Measurements from ENCODE around the gene POU6F2. TPM values are rescaled to one million over a fixed set of nuclear protein-coding genes. Genes with fewer than 3 reads are reported as not detected.
A peak's percentile ranks its signal among the peaks of the same experiment; 100 is the strongest.

POU6F2 gene
- total and polyA plus RNA-seq, 5 donors from 2014 or later = not detected

- no peaks in the 10 kb centered on the region for H3K9me3 ChIP-seq (ENCODE audit: control insufficient read depth in 2 of 2, low read length in 2 of 2)
- no peak overlapping the region for H3K4me3 ChIP-seq (ENCODE audit: low read depth, low read length)
- no peaks in the 10 kb centered on the region for H3K4me1 ChIP-seq (ENCODE audit: control insufficient read depth, insufficient read depth, low read length, poor library complexity, severe bottlenecking)
- no peaks in the 10 kb centered on the region for H3K36me3 Mint-ChIP-seq
- no peak overlapping the region for H3K4me3 Mint-ChIP-seq
- peaks cover 0 to 4% (median under 1%) of the 10 kb centered on the region in 4 donors for H3K4me1 Mint-ChIP-seq
- ATAC-seq (ENCODE audit: low read depth in 2 of 2) = no peak
- peaks cover 0 to 2% (median 0%) of the 10 kb centered on the region in 7 donors for H3K9me3 Mint-ChIP-seq
- no peak for DNase-seq
- no peaks in the 10 kb centered on the region for H3K36me3 ChIP-seq (ENCODE audit: control insufficient read depth, insufficient read depth, low read length)
- peaks cover 5% of the 10 kb centered on the region for H3K27me3 Mint-ChIP-seq
- no peak overlapping the region for H3K27ac ChIP-seq (ENCODE audit: insufficient read depth, low read length, poor library complexity, severe bottlenecking)
- H3K27ac Mint-ChIP-seq = no peak overlapping the region
- H3K27me3 ChIP-seq (ENCODE audit: control insufficient read depth, insufficient read depth, low read length) = no peaks in the 10 kb centered on the region
Observed at GRCh38 chr7:39353615-39354376, 376.1 kb downstream of the POU6F2 start.

- DNase-seq (no peak), ATAC-seq (ENCODE audit: low read depth in 2 of 2) (no peak)
- peaks cover 5% of the 10 kb centered on the region for H3K27me3 Mint-ChIP-seq
- Histone ChIP-seq H3K36me3 (ENCODE audit: control insufficient read depth, insufficient read depth, low read length) (no peaks in the 10 kb centered on the region), H3K9me3 (ENCODE audit: control insufficient read depth in 2 of 2, low read length in 2 of 2) (no peaks in the 10 kb centered on the region), H3K27me3 (ENCODE audit: control insufficient read depth, insufficient read depth, low read length) (no peaks in the 10 kb centered on the region), H3K27ac (ENCODE audit: insufficient read depth, low read length, poor library complexity, severe bottlenecking) (no peak overlapping the region), H3K4me1 (ENCODE audit: control insufficient read depth, insufficient read depth, low read length, poor library complexity, severe bottlenecking) (no peaks in the 10 kb centered on the region), H3K4me3 (ENCODE audit: low read depth, low read length) (peak overlapping the region; percentile 13)
- H3K4me3 Mint-ChIP-seq = no peak overlapping the region
- peaks cover 0 to 4% (median under 1%) of the 10 kb centered on the region in 4 donors for H3K4me1 Mint-ChIP-seq
- no peaks in the 10 kb centered on the region for H3K36me3 Mint-ChIP-seq
- H3K9me3 Mint-ChIP-seq = peaks cover 0 to 2% (median 0%) of the 10 kb centered on the region in 7 donors
- H3K27ac Mint-ChIP-seq = no peak overlapping the region
Observed at GRCh38 chr7:39355664-39356063, 378.0 kb downstream of the POU6F2 start.

- Mint-ChIP-seq H3K4me1 (peaks cover 0 to 4% (median under 1%) of the 10 kb centered on the region in 4 donors), H3K4me3 (no peak overlapping the region), H3K27me3 (peaks cover 5% of the 10 kb centered on the region), H3K9me3 (peaks cover 0 to 2% (median 0%) of the 10 kb centered on the region in 7 donors), H3K27ac (no peak overlapping the region), H3K36me3 (no peaks in the 10 kb centered on the region)
- no peaks in the 10 kb centered on the region for H3K4me1 ChIP-seq (ENCODE audit: control insufficient read depth, insufficient read depth, low read length, poor library complexity, severe bottlenecking)
- H3K36me3 ChIP-seq (ENCODE audit: control insufficient read depth, insufficient read depth, low read length) = no peaks in the 10 kb centered on the region
- H3K27me3 ChIP-seq (ENCODE audit: control insufficient read depth, insufficient read depth, low read length) = no peaks in the 10 kb centered on the region
- DNase-seq (no peak), ATAC-seq (ENCODE audit: low read depth in 2 of 2) (no peak)
- H3K27ac ChIP-seq (ENCODE audit: insufficient read depth, low read length, poor library complexity, severe bottlenecking) = no peak overlapping the region
- no peak overlapping the region for H3K4me3 ChIP-seq (ENCODE audit: low read depth, low read length)
- H3K9me3 ChIP-seq (ENCODE audit: control insufficient read depth in 2 of 2, low read length in 2 of 2) = no peaks in the 10 kb centered on the region
Observed at GRCh38 chr7:39356172-39356925, 378.6 kb downstream of the POU6F2 start.

- Mint-ChIP-seq H3K9me3 (peaks cover 0 to 2% (median 0%) of the 10 kb centered on the region in 7 donors), H3K36me3 (no peaks in the 10 kb centered on the region), H3K27ac (no peak overlapping the region), H3K4me1 (peaks cover 0 to 4% (median under 1%) of the 10 kb centered on the region in 4 donors), H3K4me3 (no peak overlapping the region), H3K27me3 (peaks cover 9% of the 10 kb centered on the region)
- H3K27me3 ChIP-seq (ENCODE audit: control insufficient read depth, insufficient read depth, low read length) = no peaks in the 10 kb centered on the region
- H3K4me3 ChIP-seq (ENCODE audit: low read depth, low read length) = no peak overlapping the region
- no peaks in the 10 kb centered on the region for H3K36me3 ChIP-seq (ENCODE audit: control insufficient read depth, insufficient read depth, low read length)
- no peaks in the 10 kb centered on the region for H3K9me3 ChIP-seq (ENCODE audit: control insufficient read depth in 2 of 2, low read length in 2 of 2)
- ATAC-seq (ENCODE audit: low read depth in 2 of 2) (no peak), DNase-seq (no peak)
- H3K27ac ChIP-seq (ENCODE audit: insufficient read depth, low read length, poor library complexity, severe bottlenecking) = no peak overlapping the region
- no peaks in the 10 kb centered on the region for H3K4me1 ChIP-seq (ENCODE audit: control insufficient read depth, insufficient read depth, low read length, poor library complexity, severe bottlenecking)
Observed at GRCh38 chr7:39357648-39358047, 379.9 kb downstream of the POU6F2 start.

- H3K4me1 ChIP-seq (ENCODE audit: control insufficient read depth, insufficient read depth, low read length, poor library complexity, severe bottlenecking) = no peaks in the 10 kb centered on the region
- no peak overlapping the region for H3K4me3 ChIP-seq (ENCODE audit: low read depth, low read length)
- Mint-ChIP-seq H3K4me1 (peaks cover 0 to 4% (median under 1%) of the 10 kb centered on the region in 4 donors), H3K9me3 (peaks cover 0 to 4% (median 0%) of the 10 kb centered on the region in 7 donors), H3K4me3 (no peak overlapping the region), H3K36me3 (no peaks in the 10 kb centered on the region), H3K27ac (no peak overlapping the region), H3K27me3 (peaks cover 19% of the 10 kb centered on the region)
- DNase-seq = no peak
- no peaks in the 10 kb centered on the region for H3K9me3 ChIP-seq (ENCODE audit: control insufficient read depth in 2 of 2, low read length in 2 of 2)
- H3K27ac ChIP-seq (ENCODE audit: insufficient read depth, low read length, poor library complexity, severe bottlenecking) = no peak overlapping the region
- no peaks in the 10 kb centered on the region for H3K27me3 ChIP-seq (ENCODE audit: control insufficient read depth, insufficient read depth, low read length)
- ATAC-seq (ENCODE audit: low read depth in 2 of 2) = no peak
- H3K36me3 ChIP-seq (ENCODE audit: control insufficient read depth, insufficient read depth, low read length) = no peaks in the 10 kb centered on the region
Observed at GRCh38 chr7:39360038-39360437, 382.3 kb downstream of the POU6F2 start.

- no peak overlapping the region for H3K4me3 ChIP-seq (ENCODE audit: low read depth, low read length)
- no peaks in the 10 kb centered on the region for H3K4me1 ChIP-seq (ENCODE audit: control insufficient read depth, insufficient read depth, low read length, poor library complexity, severe bottlenecking)
- no peak overlapping the region for H3K27ac ChIP-seq (ENCODE audit: insufficient read depth, low read length, poor library complexity, severe bottlenecking)
- ATAC-seq (ENCODE audit: low read depth in 2 of 2) = no peak
- no peak for DNase-seq
- H3K36me3 ChIP-seq (ENCODE audit: control insufficient read depth, insufficient read depth, low read length) = no peaks in the 10 kb centered on the region
- Mint-ChIP-seq H3K27ac (no peak overlapping the region), H3K27me3 (peaks cover 19% of the 10 kb centered on the region), H3K9me3 (peaks cover 0 to 2% (median 0%) of the 10 kb centered on the region in 7 donors), H3K4me1 (peaks cover 0 to 4% (median 0%) of the 10 kb centered on the region in 4 donors), H3K4me3 (no peak overlapping the region), H3K36me3 (no peaks in the 10 kb centered on the region)
- no peaks in the 10 kb centered on the region for H3K27me3 ChIP-seq (ENCODE audit: control insufficient read depth, insufficient read depth, low read length)
- no peaks in the 10 kb centered on the region for H3K9me3 ChIP-seq (ENCODE audit: control insufficient read depth in 2 of 2, low read length in 2 of 2)
Observed at GRCh38 chr7:39360766-39361165, 383.1 kb downstream of the POU6F2 start.

- Histone ChIP-seq H3K9me3 (ENCODE audit: control insufficient read depth in 2 of 2, low read length in 2 of 2) (no peaks in the 10 kb centered on the region), H3K4me3 (ENCODE audit: low read depth, low read length) (no peak overlapping the region), H3K36me3 (ENCODE audit: control insufficient read depth, insufficient read depth, low read length) (no peaks in the 10 kb centered on the region), H3K27ac (ENCODE audit: insufficient read depth, low read length, poor library complexity, severe bottlenecking) (no peak overlapping the region), H3K27me3 (ENCODE audit: control insufficient read depth, insufficient read depth, low read length) (no peaks in the 10 kb centered on the region), H3K4me1 (ENCODE audit: control insufficient read depth, insufficient read depth, low read length, poor library complexity, severe bottlenecking) (no peaks in the 10 kb centered on the region)
- Mint-ChIP-seq H3K4me1 (no peaks in the 10 kb centered on the region), H3K36me3 (no peaks in the 10 kb centered on the region), H3K27ac (no peak overlapping the region), H3K9me3 (peaks cover 0 to 2% (median 0%) of the 10 kb centered on the region in 7 donors), H3K27me3 (peaks cover 20% of the 10 kb centered on the region), H3K4me3 (no peak overlapping the region)
- no peak for ATAC-seq (ENCODE audit: low read depth in 2 of 2)
- DNase-seq = no peak
Observed at GRCh38 chr7:39365751-39366295, 388.1 kb downstream of the POU6F2 start.

Data from CD4-positive, CD25-positive, alpha-beta regulatory T cell (primary cell).